ENCODE results near the gene PDCD4. TPM values are rescaled to one million over a fixed set of nuclear protein-coding genes. Genes with fewer than 3 reads are reported as not detected.

The PDCD4 gene
- total RNA-seq, 1 experiment from 2014 or later, result 32.7 TPM

DNA sequence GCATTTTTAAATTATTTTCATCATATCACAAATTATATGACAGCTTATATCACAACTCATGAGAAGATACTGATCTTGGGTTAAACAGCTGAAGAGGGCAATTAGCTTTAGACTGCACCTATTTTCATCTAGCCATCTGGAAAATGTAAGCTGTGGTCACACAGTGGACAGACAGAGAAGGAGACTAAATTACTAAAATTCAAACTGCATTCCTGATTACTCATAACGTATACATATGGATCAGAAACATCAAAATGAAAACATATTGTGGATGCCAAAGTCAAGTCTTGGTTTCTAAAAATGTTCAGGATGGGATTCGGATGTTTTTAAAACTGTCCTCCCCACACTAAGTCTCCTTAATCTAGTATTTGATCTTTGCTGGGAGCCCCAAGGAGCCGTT, 40.6 kb downstream of the PDCD4 start (continued):
- TF ChIP-seq, protein P1, sequence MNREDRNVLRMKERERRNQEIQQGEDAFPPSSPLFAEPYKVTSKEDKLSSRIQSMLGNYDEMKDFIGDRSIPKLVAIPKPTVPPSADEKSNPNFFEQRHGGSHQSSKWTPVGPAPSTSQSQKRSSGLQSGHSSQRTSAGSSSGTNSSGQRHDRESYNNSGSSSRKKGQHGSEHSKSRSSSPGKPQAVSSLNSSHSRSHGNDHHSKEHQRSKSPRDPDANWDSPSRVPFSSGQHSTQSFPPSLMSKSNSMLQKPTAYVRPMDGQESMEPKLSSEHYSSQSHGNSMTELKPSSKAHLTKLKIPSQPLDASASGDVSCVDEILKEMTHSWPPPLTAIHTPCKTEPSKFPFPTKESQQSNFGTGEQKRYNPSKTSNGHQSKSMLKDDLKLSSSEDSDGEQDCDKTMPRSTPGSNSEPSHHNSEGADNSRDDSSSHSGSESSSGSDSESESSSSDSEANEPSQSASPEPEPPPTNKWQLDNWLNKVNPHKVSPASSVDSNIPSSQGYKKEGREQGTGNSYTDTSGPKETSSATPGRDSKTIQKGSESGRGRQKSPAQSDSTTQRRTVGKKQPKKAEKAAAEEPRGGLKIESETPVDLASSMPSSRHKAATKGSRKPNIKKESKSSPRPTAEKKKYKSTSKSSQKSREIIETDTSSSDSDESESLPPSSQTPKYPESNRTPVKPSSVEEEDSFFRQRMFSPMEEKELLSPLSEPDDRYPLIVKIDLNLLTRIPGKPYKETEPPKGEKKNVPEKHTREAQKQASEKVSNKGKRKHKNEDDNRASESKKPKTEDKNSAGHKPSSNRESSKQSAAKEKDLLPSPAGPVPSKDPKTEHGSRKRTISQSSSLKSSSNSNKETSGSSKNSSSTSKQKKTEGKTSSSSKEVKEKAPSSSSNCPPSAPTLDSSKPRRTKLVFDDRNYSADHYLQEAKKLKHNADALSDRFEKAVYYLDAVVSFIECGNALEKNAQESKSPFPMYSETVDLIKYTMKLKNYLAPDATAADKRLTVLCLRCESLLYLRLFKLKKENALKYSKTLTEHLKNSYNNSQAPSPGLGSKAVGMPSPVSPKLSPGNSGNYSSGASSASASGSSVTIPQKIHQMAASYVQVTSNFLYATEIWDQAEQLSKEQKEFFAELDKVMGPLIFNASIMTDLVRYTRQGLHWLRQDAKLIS (CRISPR knock-in tag; IDR thresholded peaks at IDR 0.05; ENCODE audit: borderline replicate concordance), result no peak
- no peak for TF ChIP-seq JUN (CRISPR knock-in tag; IDR thresholded peaks at IDR 0.05)
- TF ChIP-seq, protein P2, sequence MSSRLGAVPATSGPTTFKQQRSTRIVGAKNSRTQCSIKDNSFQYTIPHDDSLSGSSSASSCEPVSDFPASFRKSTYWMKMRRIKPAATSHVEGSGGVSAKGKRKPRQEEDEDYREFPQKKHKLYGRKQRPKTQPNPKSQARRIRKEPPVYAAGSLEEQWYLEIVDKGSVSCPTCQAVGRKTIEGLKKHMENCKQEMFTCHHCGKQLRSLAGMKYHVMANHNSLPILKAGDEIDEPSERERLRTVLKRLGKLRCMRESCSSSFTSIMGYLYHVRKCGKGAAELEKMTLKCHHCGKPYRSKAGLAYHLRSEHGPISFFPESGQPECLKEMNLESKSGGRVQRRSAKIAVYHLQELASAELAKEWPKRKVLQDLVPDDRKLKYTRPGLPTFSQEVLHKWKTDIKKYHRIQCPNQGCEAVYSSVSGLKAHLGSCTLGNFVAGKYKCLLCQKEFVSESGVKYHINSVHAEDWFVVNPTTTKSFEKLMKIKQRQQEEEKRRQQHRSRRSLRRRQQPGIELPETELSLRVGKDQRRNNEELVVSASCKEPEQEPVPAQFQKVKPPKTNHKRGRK (CRISPR knock-in tag; IDR thresholded peaks at IDR 0.05; ENCODE audit: borderline replicate concordance), result no peak
- TF ChIP-seq, protein P3, sequence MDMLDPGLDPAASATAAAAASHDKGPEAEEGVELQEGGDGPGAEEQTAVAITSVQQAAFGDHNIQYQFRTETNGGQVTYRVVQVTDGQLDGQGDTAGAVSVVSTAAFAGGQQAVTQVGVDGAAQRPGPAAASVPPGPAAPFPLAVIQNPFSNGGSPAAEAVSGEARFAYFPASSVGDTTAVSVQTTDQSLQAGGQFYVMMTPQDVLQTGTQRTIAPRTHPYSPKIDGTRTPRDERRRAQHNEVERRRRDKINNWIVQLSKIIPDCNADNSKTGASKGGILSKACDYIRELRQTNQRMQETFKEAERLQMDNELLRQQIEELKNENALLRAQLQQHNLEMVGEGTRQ (CRISPR knock-in tag; IDR thresholded peaks at IDR 0.05), result no peak
- TF ChIP-seq, protein P4, sequence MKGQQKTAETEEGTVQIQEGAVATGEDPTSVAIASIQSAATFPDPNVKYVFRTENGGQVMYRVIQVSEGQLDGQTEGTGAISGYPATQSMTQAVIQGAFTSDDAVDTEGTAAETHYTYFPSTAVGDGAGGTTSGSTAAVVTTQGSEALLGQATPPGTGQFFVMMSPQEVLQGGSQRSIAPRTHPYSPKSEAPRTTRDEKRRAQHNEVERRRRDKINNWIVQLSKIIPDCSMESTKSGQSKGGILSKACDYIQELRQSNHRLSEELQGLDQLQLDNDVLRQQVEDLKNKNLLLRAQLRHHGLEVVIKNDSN (CRISPR knock-in tag; IDR thresholded peaks at IDR 0.05), result no peak
- TF ChIP-seq ELF4 (CRISPR knock-in tag; IDR thresholded peaks at IDR 0.05; ENCODE audit: low read depth), result no peak
- TF ChIP-seq, protein P5, sequence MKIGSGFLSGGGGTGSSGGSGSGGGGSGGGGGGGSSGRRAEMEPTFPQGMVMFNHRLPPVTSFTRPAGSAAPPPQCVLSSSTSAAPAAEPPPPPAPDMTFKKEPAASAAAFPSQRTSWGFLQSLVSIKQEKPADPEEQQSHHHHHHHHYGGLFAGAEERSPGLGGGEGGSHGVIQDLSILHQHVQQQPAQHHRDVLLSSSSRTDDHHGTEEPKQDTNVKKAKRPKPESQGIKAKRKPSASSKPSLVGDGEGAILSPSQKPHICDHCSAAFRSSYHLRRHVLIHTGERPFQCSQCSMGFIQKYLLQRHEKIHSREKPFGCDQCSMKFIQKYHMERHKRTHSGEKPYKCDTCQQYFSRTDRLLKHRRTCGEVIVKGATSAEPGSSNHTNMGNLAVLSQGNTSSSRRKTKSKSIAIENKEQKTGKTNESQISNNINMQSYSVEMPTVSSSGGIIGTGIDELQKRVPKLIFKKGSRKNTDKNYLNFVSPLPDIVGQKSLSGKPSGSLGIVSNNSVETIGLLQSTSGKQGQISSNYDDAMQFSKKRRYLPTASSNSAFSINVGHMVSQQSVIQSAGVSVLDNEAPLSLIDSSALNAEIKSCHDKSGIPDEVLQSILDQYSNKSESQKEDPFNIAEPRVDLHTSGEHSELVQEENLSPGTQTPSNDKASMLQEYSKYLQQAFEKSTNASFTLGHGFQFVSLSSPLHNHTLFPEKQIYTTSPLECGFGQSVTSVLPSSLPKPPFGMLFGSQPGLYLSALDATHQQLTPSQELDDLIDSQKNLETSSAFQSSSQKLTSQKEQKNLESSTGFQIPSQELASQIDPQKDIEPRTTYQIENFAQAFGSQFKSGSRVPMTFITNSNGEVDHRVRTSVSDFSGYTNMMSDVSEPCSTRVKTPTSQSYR (CRISPR knock-in tag; IDR thresholded peaks at IDR 0.05), result no peak
- no peak for TF ChIP-seq IRF2 (CRISPR knock-in tag; IDR thresholded peaks at IDR 0.05; ENCODE audit: borderline replicate concordance, low read depth)
- no peak for TF ChIP-seq KAT7 (CRISPR knock-in tag; IDR thresholded peaks at IDR 0.05; ENCODE audit: borderline replicate concordance)
- no peak for TF ChIP-seq ZNF263 (CRISPR knock-in tag; IDR thresholded peaks at IDR 0.05; ENCODE audit: low read depth)

DNA sequence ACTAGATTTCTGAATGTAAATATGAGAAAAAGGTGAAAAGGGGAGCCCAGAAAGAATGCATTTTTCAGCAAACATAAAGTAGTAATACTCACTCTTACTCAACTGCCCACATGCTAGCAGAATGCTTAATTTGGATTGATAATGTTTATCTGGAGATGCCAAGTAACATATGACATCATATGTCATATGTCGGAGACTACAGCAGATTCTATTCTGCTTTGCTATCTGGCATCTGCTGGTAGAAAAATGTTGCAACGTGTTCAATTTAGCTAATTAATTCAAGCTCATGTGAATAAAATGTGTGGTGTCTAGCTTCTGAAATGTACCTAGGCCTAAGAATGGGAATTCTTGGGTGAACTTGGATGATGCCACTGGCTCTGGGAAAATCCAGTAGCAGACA, 42.7 kb downstream of the PDCD4 start:
- Mint-ChIP-seq H3K27me3 (ENCODE audit: low read depth) (no peaks in the 10 kb centered on the region), H3K4me1 (peaks cover 21% of the 10 kb centered on the region), H3K4me3 (no peak overlapping the region), H3K9me3 (no peaks in the 10 kb centered on the region), H3K27ac (no peak overlapping the region), H3K36me3 (no peaks in the 10 kb centered on the region)
- no peak for DNase-seq (ENCODE audit: low spot score)
- POLR2A ChIA-PET, result interaction anchor here (0.6 kb wide), 1 partner anchor 12 kb away, joined by 3 read pairs; no protein-coding TSS in a partner anchor
- no peak for ATAC-seq
- TF ChIP-seq GRHL2 (CRISPR knock-in tag; IDR thresholded peaks at IDR 0.05; ENCODE audit: insufficient replicate concordance, severe bottlenecking) (no peak), TEAD4 (CRISPR knock-in tag; IDR thresholded peaks at IDR 0.05) (no peak), ZNF232 (CRISPR knock-in tag; IDR thresholded peaks at IDR 0.05) (no peak), NR1H2 (CRISPR knock-in tag; IDR thresholded peaks at IDR 0.05) (no peak), ATF1 (CRISPR knock-in tag; IDR thresholded peaks at IDR 0.05) (no peak)
- TF ChIP-seq, protein P6, sequence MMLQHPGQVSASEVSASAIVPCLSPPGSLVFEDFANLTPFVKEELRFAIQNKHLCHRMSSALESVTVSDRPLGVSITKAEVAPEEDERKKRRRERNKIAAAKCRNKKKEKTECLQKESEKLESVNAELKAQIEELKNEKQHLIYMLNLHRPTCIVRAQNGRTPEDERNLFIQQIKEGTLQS (CRISPR knock-in tag; conservative IDR thresholded peaks at IDR 0.05), result no peak
- TF ChIP-seq, protein P7, sequence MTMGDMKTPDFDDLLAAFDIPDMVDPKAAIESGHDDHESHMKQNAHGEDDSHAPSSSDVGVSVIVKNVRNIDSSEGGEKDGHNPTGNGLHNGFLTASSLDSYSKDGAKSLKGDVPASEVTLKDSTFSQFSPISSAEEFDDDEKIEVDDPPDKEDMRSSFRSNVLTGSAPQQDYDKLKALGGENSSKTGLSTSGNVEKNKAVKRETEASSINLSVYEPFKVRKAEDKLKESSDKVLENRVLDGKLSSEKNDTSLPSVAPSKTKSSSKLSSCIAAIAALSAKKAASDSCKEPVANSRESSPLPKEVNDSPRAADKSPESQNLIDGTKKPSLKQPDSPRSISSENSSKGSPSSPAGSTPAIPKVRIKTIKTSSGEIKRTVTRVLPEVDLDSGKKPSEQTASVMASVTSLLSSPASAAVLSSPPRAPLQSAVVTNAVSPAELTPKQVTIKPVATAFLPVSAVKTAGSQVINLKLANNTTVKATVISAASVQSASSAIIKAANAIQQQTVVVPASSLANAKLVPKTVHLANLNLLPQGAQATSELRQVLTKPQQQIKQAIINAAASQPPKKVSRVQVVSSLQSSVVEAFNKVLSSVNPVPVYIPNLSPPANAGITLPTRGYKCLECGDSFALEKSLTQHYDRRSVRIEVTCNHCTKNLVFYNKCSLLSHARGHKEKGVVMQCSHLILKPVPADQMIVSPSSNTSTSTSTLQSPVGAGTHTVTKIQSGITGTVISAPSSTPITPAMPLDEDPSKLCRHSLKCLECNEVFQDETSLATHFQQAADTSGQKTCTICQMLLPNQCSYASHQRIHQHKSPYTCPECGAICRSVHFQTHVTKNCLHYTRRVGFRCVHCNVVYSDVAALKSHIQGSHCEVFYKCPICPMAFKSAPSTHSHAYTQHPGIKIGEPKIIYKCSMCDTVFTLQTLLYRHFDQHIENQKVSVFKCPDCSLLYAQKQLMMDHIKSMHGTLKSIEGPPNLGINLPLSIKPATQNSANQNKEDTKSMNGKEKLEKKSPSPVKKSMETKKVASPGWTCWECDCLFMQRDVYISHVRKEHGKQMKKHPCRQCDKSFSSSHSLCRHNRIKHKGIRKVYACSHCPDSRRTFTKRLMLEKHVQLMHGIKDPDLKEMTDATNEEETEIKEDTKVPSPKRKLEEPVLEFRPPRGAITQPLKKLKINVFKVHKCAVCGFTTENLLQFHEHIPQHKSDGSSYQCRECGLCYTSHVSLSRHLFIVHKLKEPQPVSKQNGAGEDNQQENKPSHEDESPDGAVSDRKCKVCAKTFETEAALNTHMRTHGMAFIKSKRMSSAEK (CRISPR knock-in tag; IDR thresholded peaks at IDR 0.05; ENCODE audit: borderline replicate concordance), result no peak
- CTCF ChIA-PET, result no interaction called here

Measured in WTC11 (cell line).